GM23338 (cell line): ENCODE data around the gene IL36A.

Experiments used
- CREB1 ChIP-seq: fragments of 250-450 bp; sonication (Bioruptor Pico); IDR thresholded peaks from 2 replicates; pipeline ENCODE4 v1.5.0; 2020; ENCODE audit warnings: low read depth, mild to moderate bottlenecking, moderate library complexity
- CTCF ChIP-seq, 2 experiments: fragments of 200-600 bp in 1 of 2; sonication (generic) in 1 of 2; conservative IDR thresholded peaks; 2 replicates each; pipeline versions ENCODE4 v1.5.1 to v1.6.1; 2016 to 2017; ENCODE audit warnings: antibody characterized with exemption in 2 of 2, low read depth in 2 of 2, mild to moderate bottlenecking in 2 of 2, moderate library complexity in 1 of 2
- EZH2 ChIP-seq: fragments of 200-600 bp; sonication (generic); IDR thresholded peaks from one replicate; pipeline ENCODE4 v1.8.0; 2017; ENCODE audit warnings: antibody characterized with exemption, mild to moderate bottlenecking, low read depth; ENCODE audit not compliant: unreplicated experiment
- EZH2phosphoT487 ChIP-seq: fragments of 200-600 bp; sonication (generic); IDR thresholded peaks from one replicate; pipeline ENCODE4 v1.8.1; 2018; ENCODE audit warnings: antibody characterized with exemption; ENCODE audit not compliant: unreplicated experiment
- JUNB ChIP-seq: IDR thresholded peaks from one replicate; pipeline ENCODE4 v1.6.1; 2016; ENCODE audit warnings: antibody characterized with exemption; ENCODE audit not compliant: unreplicated experiment
- NANOG ChIP-seq: IDR thresholded peaks from 2 replicates; pipeline ENCODE4 v1.6.1; 2016; ENCODE audit warnings: antibody characterized with exemption, borderline replicate concordance
- POLR2AphosphoS5 ChIP-seq: IDR thresholded peaks from 2 replicates; pipeline ENCODE4 v1.6.1; 2016; ENCODE audit warnings: antibody characterized with exemption, low read depth
- REST ChIP-seq: IDR thresholded peaks from one replicate; pipeline ENCODE4 v1.6.1; 2018; ENCODE audit warnings: antibody characterized with exemption; ENCODE audit not compliant: unreplicated experiment
- STAT1 ChIP-seq: IDR thresholded peaks from one replicate; pipeline ENCODE4 v1.6.1; 2016; ENCODE audit warnings: antibody characterized with exemption; ENCODE audit not compliant: unreplicated experiment
- ZNF114 ChIP-seq: fragments of 250-450 bp; sonication (Bioruptor Pico); IDR thresholded peaks from 2 replicates; pipeline ENCODE4 v1.5.0; 2020; ENCODE audit warnings: mild to moderate bottlenecking, moderate library complexity
- ZNF462 ChIP-seq: fragments of 250-450 bp; sonication (Bioruptor Pico); IDR thresholded peaks from 2 replicates; pipeline ENCODE4 v1.5.0; 2020; ENCODE audit warnings: mild to moderate bottlenecking, moderate library complexity

GRCh38 chr2:113053666-113054065 is 48.4 kb downstream of the IL36A start:
- TF ChIP-seq CTCF (conservative IDR thresholded peaks at IDR 0.05; ENCODE audit: low read depth in 2 of 2) (no peak), EZH2 (no peak), EZH2phosphoT487 (no peak), CREB1 (CRISPR knock-in tag) (no peak), POLR2AphosphoS5 (no peak), NANOG (no peak), REST (no peak), JUNB (no peak), ZNF114 (CRISPR knock-in tag) (no peak), STAT1 (no peak), ZNF462 (CRISPR knock-in tag) (no peak)
